ENCODE data around the gene KCNC4.

The KCNC4 gene

GRCh38 chr1:110211496-110212168 lies 1.5 kb downstream of the KCNC4 start:
- no peak for DNase-seq (ENCODE audit: low read depth in 2 of 2, low spot score in 1 of 2)

GRCh38 chr1:110212169-110213142 lies 2.3 kb downstream of the KCNC4 start:
- DNase-seq (ENCODE audit: low read depth in 2 of 2, low spot score in 1 of 2): no peak

GRCh38 chr1:110213143-110213540 lies 3.0 kb downstream of the KCNC4 start:
- no peak for DNase-seq (ENCODE audit: low read depth in 2 of 2, low spot score in 1 of 2)

GRCh38 chr1:110214454-110215404 lies 4.6 kb downstream of the KCNC4 start:
- DNase-seq (ENCODE audit: low read depth in 2 of 2, low spot score in 1 of 2): no peak

- DNase-seq (ENCODE audit: low read depth in 2 of 2, low spot score in 1 of 2): no peak
These were observed 5.8 kb downstream of the KCNC4 start for GRCh38 chr1:110215621-110216515.

- no peak for DNase-seq (ENCODE audit: low read depth in 2 of 2, low spot score in 1 of 2)
These were observed 6.8 kb downstream of the KCNC4 start for GRCh38 chr1:110216844-110217444.

GRCh38 chr1:110218137-110218536 lies 8.0 kb downstream of the KCNC4 start:
- DNase-seq (ENCODE audit: low read depth in 2 of 2, low spot score in 1 of 2): no peak

GRCh38 chr1:110218739-110219138 lies 8.6 kb downstream of the KCNC4 start:
- no peak for DNase-seq (ENCODE audit: low read depth in 2 of 2, low spot score in 1 of 2)

GRCh38 chr1:110220324-110220723 lies 10.2 kb downstream of the KCNC4 start:
- DNase-seq (ENCODE audit: low read depth in 2 of 2, low spot score in 1 of 2): no peak

GRCh38 chr1:110221119-110221518 lies 11.0 kb downstream of the KCNC4 start:
- DNase-seq (ENCODE audit: low read depth in 2 of 2, low spot score in 1 of 2): no peak

- DNase-seq (ENCODE audit: low read depth in 2 of 2, low spot score in 1 of 2): no peak
These were observed 13.0 kb downstream of the KCNC4 start for GRCh38 chr1:110223127-110223526.

GRCh38 chr1:110223581-110223980 lies 13.5 kb downstream of the KCNC4 start:
- DNase-seq (ENCODE audit: low read depth in 2 of 2, low spot score in 1 of 2): no peak

- no peak for DNase-seq (ENCODE audit: low read depth in 2 of 2, low spot score in 1 of 2)
These were observed 14.3 kb downstream of the KCNC4 start for GRCh38 chr1:110224240-110224995.

- no peak for DNase-seq (ENCODE audit: low read depth in 2 of 2, low spot score in 1 of 2)
These were observed 15.1 kb downstream of the KCNC4 start for GRCh38 chr1:110225212-110225611.

GRCh38 chr1:110225756-110226404 lies 15.8 kb downstream of the KCNC4 start:
- DNase-seq (ENCODE audit: low read depth in 2 of 2, low spot score in 1 of 2): no peak

GRCh38 chr1:110227774-110228173 lies 17.7 kb downstream of the KCNC4 start:
- DNase-seq (ENCODE audit: low read depth in 2 of 2, low spot score in 1 of 2): no peak

- DNase-seq (ENCODE audit: low read depth in 2 of 2, low spot score in 1 of 2): no peak
These were observed 18.3 kb downstream of the KCNC4 start for GRCh38 chr1:110228381-110228780.

GRCh38 chr1:110228869-110229268 lies 18.8 kb downstream of the KCNC4 start:
- DNase-seq (ENCODE audit: low read depth in 2 of 2, low spot score in 1 of 2): no peak

All from stimulated activated CD8-positive, alpha-beta memory T cell treated with anti-CD3 and anti-CD28 coated beads, Interleukin-4, amount 100 ng/mL, for 1 hour (primary cell).